ENCODE results near the gene APEH.

APEH gene

GRCh38 chr3:49673715-49674496 is at the start of gene APEH:
APEH (plus strand) TSS chr3:49674351; CDS start chr3:49674402, 51 bp downstream.
- DNase-seq (ENCODE audit: low read depth), result peak; percentile 89

GRCh38 chr3:49625071-49625470 is 49.1 kb upstream of the APEH start:
- no peak for DNase-seq (ENCODE audit: low read depth)

- no peak for DNase-seq (ENCODE audit: low read depth)
Observed at GRCh38 chr3:49626101-49626581, 48.0 kb upstream of the APEH start.

- DNase-seq (ENCODE audit: low read depth), result no peak
Observed at GRCh38 chr3:49626796-49627195, 47.4 kb upstream of the APEH start.

- no peak for DNase-seq (ENCODE audit: low read depth)
Observed at GRCh38 chr3:49627634-49628033, 46.5 kb upstream of the APEH start.

- DNase-seq (ENCODE audit: low read depth), result no peak
Observed at GRCh38 chr3:49628249-49628648, 45.9 kb upstream of the APEH start.

- DNase-seq (ENCODE audit: low read depth), result no peak
Observed at GRCh38 chr3:49629451-49629850, 44.7 kb upstream of the APEH start.

- no peak for DNase-seq (ENCODE audit: low read depth)
Observed at GRCh38 chr3:49629866-49630265, 44.3 kb upstream of the APEH start.

GRCh38 chr3:49630784-49631183 is 43.4 kb upstream of the APEH start:
- DNase-seq (ENCODE audit: low read depth), result no peak

GRCh38 chr3:49634736-49635135 is 39.4 kb upstream of the APEH start:
- DNase-seq (ENCODE audit: low read depth), result no peak

GRCh38 chr3:49636883-49637609 is 37.1 kb upstream of the APEH start:
- no peak for DNase-seq (ENCODE audit: low read depth)

GRCh38 chr3:49638445-49638844 is 35.7 kb upstream of the APEH start:
- DNase-seq (ENCODE audit: low read depth), result peak; percentile 47

GRCh38 chr3:49639551-49639950 is 34.6 kb upstream of the APEH start:
- no peak for DNase-seq (ENCODE audit: low read depth)

GRCh38 chr3:49641292-49641691 is 32.9 kb upstream of the APEH start:
- no peak for DNase-seq (ENCODE audit: low read depth)

GRCh38 chr3:49641921-49642707 is 32.0 kb upstream of the APEH start:
- no peak for DNase-seq (ENCODE audit: low read depth)

- no peak for DNase-seq (ENCODE audit: low read depth)
Observed at GRCh38 chr3:49642708-49643145, 31.4 kb upstream of the APEH start.

GRCh38 chr3:49644684-49645083 is 29.5 kb upstream of the APEH start:
- DNase-seq (ENCODE audit: low read depth), result no peak

- DNase-seq (ENCODE audit: low read depth), result no peak
Observed at GRCh38 chr3:49646236-49646635, 27.9 kb upstream of the APEH start.

- DNase-seq (ENCODE audit: low read depth), result no peak
Observed at GRCh38 chr3:49647741-49648140, 26.4 kb upstream of the APEH start.

- no peak for DNase-seq (ENCODE audit: low read depth)
Observed at GRCh38 chr3:49648354-49649019, 25.7 kb upstream of the APEH start.

- no peak for DNase-seq (ENCODE audit: low read depth)
Observed at GRCh38 chr3:49649576-49649975, 24.6 kb upstream of the APEH start.

- DNase-seq (ENCODE audit: low read depth), result no peak
Observed at GRCh38 chr3:49650177-49650576, 24.0 kb upstream of the APEH start.

Measured in GM04503 (cell line).